OCI-LY7 (cell line): Measurements from ENCODE around the gene RBM17. TPM values are rescaled to one million over a fixed set of nuclear protein-coding genes. Genes with fewer than 3 reads are reported as not detected.

Experiments
- BruUV-seq: library from RNA; stranded (reverse); fragments of 400-500 nt; replicated peaks from 2 replicates; lab custom pipeline; 2021; lab: Mats Ljungman, UMichigan
- CTCF ChIA-PET: fragments of 300-600 bp; sonication (Branson Sonifier 250); formaldehyde crosslinking; loops from one replicate; lab custom pipeline; 2022; ENCODE audit warnings: antibody characterized with exemption; ENCODE audit not compliant: unreplicated experiment; lab: Charles Lee
- POLR2A ChIA-PET: fragments of 300-600 bp; sonication (Branson Sonifier 250); formaldehyde crosslinking; loops from one replicate; lab custom pipeline; 2022; ENCODE audit warnings: antibody characterized with exemption; lab: Charles Lee
- DNase-seq: peaks from one replicate; pipeline ENCODE4 v3.0.0-alpha.2; 2015; ENCODE audit warnings: low spot score
- H2AFZ ChIP-seq: fragments of 200-600 bp; sonication (generic), shearing (Covaris generic); 2 replicates; pipeline ENCODE4 v1.6.1; 2014; ENCODE audit warnings: mild to moderate bottlenecking, antibody characterized with exemption, low read length, moderate library complexity
- H3K27ac ChIP-seq: fragments of 200-600 bp; sonication (generic); 2 replicates; pipeline ENCODE4 v1.5.1; 2014; ENCODE audit warnings: mixed run types, low read depth, mild to moderate bottlenecking, moderate library complexity, low read length, inconsistent platforms; ENCODE audit not compliant: poor library complexity, severe bottlenecking
- H3K36me3 ChIP-seq: fragments of 200-600 bp; sonication (generic); 2 replicates; pipeline ENCODE4 v1.6.1; 2014; ENCODE audit warnings: mild to moderate bottlenecking, antibody characterized with exemption, low read length, moderate library complexity, mixed read lengths; ENCODE audit not compliant: insufficient read depth
- H3K4me1 ChIP-seq: fragments of 200-600 bp; sonication (generic); 2 replicates; pipeline ENCODE4 v1.5.1; 2014; ENCODE audit warnings: mild to moderate bottlenecking, low read length; ENCODE audit not compliant: insufficient read depth, poor library complexity, severe bottlenecking
- H3K4me2 ChIP-seq: fragments of 200-600 bp; sonication (generic); 2 replicates; pipeline ENCODE4 v1.6.1; 2014; ENCODE audit warnings: mild to moderate bottlenecking, low read length
- H3K4me3 ChIP-seq: fragments of 200-600 bp; sonication (generic); 2 replicates; pipeline ENCODE4 v1.5.1; 2014; ENCODE audit warnings: mild to moderate bottlenecking, low read depth, low read length; ENCODE audit not compliant: poor library complexity, severe bottlenecking
- H3K79me2 ChIP-seq: fragments of 200-600 bp; sonication (generic); 2 replicates; pipeline ENCODE4 v1.6.1; 2016; ENCODE audit warnings: low read depth, mild to moderate bottlenecking, low read length, moderate library complexity, mixed read lengths; ENCODE audit not compliant: insufficient read depth
- H3K9me2 ChIP-seq: fragments of 200-600 bp; sonication (generic); 2 replicates; pipeline ENCODE4 v1.6.1; 2016; ENCODE audit warnings: mild to moderate bottlenecking, low read length, mixed read lengths; ENCODE audit not compliant: insufficient read depth
- H3K9me3 ChIP-seq: fragments of 200-600 bp; sonication (generic); 2 replicates; pipeline ENCODE4 v1.6.1; 2014; ENCODE audit warnings: mild to moderate bottlenecking, mixed run types, low read length, mixed read lengths
- H4K20me1 ChIP-seq: fragments of 200-600 bp; sonication (generic); 2 replicates; pipeline ENCODE4 v1.6.1; 2014; ENCODE audit warnings: mild to moderate bottlenecking, antibody characterized with exemption, low read length, moderate library complexity, mixed read lengths; ENCODE audit not compliant: insufficient read depth
- CTCF ChIP-seq: fragments of 200-600 bp; sonication (generic); conservative IDR thresholded peaks from 2 replicates; pipeline ENCODE4 v1.5.1; 2014; ENCODE audit warnings: mild to moderate bottlenecking, antibody characterized with exemption, low read length, moderate library complexity, mixed read lengths
- EZH2phosphoT487 ChIP-seq: fragments of 200-600 bp; sonication (generic); IDR thresholded peaks from 2 replicates; pipeline ENCODE4 v1.6.1; 2018; ENCODE audit warnings: low read depth, borderline replicate concordance, mild to moderate bottlenecking, mixed run types, antibody characterized with exemption, low read length, moderate library complexity, mixed read lengths
- intact Hi-C: fragments of 100-400 bp; cut with micrococcal nuclease; formaldehyde crosslinking; loops from one replicate; pipeline ENCODE4 v1.10.0; 2022; ENCODE audit not compliant: unreplicated experiment
- total RNA-seq, 2 experiments: library from RNA; depleted of rRNA in 1 of 2; stranded (reverse); fragments of >200 nt in 1 of 2; shearing (Covaris generic) in 1 of 2; gene quantifications; 2 replicates each; pipeline ENCODE4 v1.2.3, GENCODE V29; 2014 to 2022

The RBM17 gene
- total RNA-seq, 2 experiments from 2014 or later = 103 to 248 TPM

- DNase-seq = no peak
- no peak overlapping the region for H3K4me3 ChIP-seq
- no peak overlapping the region for H3K4me2 ChIP-seq
- intact Hi-C loops = no loop called here
- H3K27ac ChIP-seq = no peak overlapping the region
- H3K79me2 ChIP-seq = peaks cover 4% of the 10 kb centered on the region; the same call in 1 of the 2 replicates
- no peaks in the 10 kb centered on the region for H3K9me3 ChIP-seq
- H2AFZ ChIP-seq = no peak overlapping the region
- no TSS peak for BruUV-seq
- peaks cover 73% of the 10 kb centered on the region for H3K36me3 ChIP-seq
- no peaks in the 10 kb centered on the region for H4K20me1 ChIP-seq
- CTCF ChIA-PET = no interaction called here
- POLR2A ChIA-PET = interaction anchor here (0.8 kb wide), 1 partner anchor 24 kb away, joined by 3 read pairs; no protein-coding TSS in a partner anchor
- no peaks in the 10 kb centered on the region for H3K4me1 ChIP-seq
- H3K9me2 ChIP-seq = no peaks in the 10 kb centered on the region
- TF ChIP-seq EZH2phosphoT487 = no peak
- no peak for TF ChIP-seq CTCF
Observed at GRCh38 chr10:6114805-6115341, 26.0 kb downstream of the RBM17 start.

- Histone ChIP-seq H4K20me1 (no peaks in the 10 kb centered on the region), H2AFZ (no peak overlapping the region), H3K79me2 (no peaks in the 10 kb centered on the region), H3K4me1 (no peaks in the 10 kb centered on the region), H3K9me3 (no peaks in the 10 kb centered on the region), H3K27ac (no peak overlapping the region), H3K9me2 (no peaks in the 10 kb centered on the region), H3K4me3 (no peak overlapping the region), H3K4me2 (no peak overlapping the region), H3K36me3 (peaks cover 67% of the 10 kb centered on the region)
- POLR2A ChIA-PET = interaction anchor here (0.8 kb wide), 1 partner anchor 25 kb away, joined by 3 read pairs; no protein-coding TSS in a partner anchor
- intact Hi-C loops = no loop called here
- no peak for TF ChIP-seq CTCF
- BruUV-seq = no TSS peak
- CTCF ChIA-PET = no interaction called here
- no peak for DNase-seq
Observed at GRCh38 chr10:6115411-6115810, 26.6 kb downstream of the RBM17 start.

GRCh38 chr10:6115824-6116350 lies 27.1 kb downstream of the RBM17 start:
- Histone ChIP-seq H3K4me3 (no peak overlapping the region), H3K4me1 (no peaks in the 10 kb centered on the region), H3K9me3 (no peaks in the 10 kb centered on the region), H2AFZ (no peak overlapping the region), H4K20me1 (no peaks in the 10 kb centered on the region), H3K9me2 (no peaks in the 10 kb centered on the region), H3K27ac (no peak overlapping the region), H3K36me3 (peaks cover 63% of the 10 kb centered on the region), H3K79me2 (no peaks in the 10 kb centered on the region), H3K4me2 (no peak overlapping the region)
- intact Hi-C loops = no loop called here
- DNase-seq = no peak
- TF ChIP-seq CTCF (no peak), EZH2phosphoT487 (no peak)
- CTCF ChIA-PET = no interaction called here
- POLR2A ChIA-PET = no interaction called here
- TSS peak; percentile 39 for BruUV-seq
